GM12892 (cell line): ENCODE data around the gene GOLGA3.
"Not testable (repeated sequence)": the region's sequence is repeated elsewhere in the genome, so short reads cannot be mapped to it uniquely, and the experiment has no call there.

Source experiments
- DNase-seq: peaks from one replicate; pipeline ENCODE4 v3.0.0; 2011; ENCODE audit not compliant: insufficient read length
- FAIRE-seq: peaks from 2 replicates; lab custom pipeline; 2011; peaks lifted over from hg19 to GRCh38; lab: Jason Lieb, UNC
- POLR2A ChIP-seq: IDR thresholded peaks from 2 replicates; pipeline ENCODE4 v1.6.1; 2011; ENCODE audit warnings: low read depth, low read length, control low read depth
- POLR2AphosphoS5 ChIP-seq: IDR thresholded peaks from 2 replicates; pipeline ENCODE4 v1.6.1; 2011; ENCODE audit warnings: low read depth, low read length, control low read depth
- TAF1 ChIP-seq: IDR thresholded peaks from 2 replicates; pipeline ENCODE4 v1.6.1; 2011; ENCODE audit warnings: low read depth, mild to moderate bottlenecking, control low read depth, low read length, borderline replicate concordance

Gene GOLGA3

DNA sequence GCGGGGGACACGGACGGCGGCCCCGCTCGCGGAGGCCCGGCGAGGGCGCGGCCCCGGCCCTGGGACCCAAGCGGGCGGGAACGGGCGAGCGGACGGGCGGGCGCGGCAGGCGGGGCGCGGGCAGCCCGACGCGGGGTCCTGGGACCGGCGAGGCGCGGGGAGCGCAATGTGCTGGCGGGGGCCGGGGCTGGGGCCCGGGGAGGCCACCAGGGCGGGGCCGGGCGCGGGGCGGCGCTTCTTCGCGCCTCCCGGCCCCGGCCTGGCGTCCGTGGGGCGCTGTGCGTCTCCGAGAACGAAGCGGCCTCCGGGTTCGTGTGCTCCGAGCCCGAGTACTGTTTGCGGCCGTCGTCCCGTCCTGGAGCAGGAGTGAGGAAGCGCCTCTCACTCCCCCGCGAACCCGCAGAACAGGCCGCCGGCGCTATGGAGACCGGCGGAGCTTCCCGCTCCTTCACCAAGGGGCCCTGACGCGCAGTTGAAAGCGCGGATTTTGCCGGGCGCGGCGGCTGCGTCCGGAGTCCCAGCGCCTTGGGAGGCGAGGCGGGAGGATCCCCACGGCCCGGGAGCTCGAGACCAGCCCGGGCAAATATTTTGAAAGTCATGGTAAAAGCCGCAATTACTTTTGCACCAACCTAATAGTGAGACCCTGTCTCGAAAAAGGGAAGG is 66.6 kb downstream of the GOLGA3 start:
- FAIRE-seq (no peak), DNase-seq (peak; percentile 91)
- TF ChIP-seq TAF1 (no peak), POLR2AphosphoS5 (peak; percentile 66; the same call in 1 of the 2 replicates), POLR2A (peak; percentile 87)

DNA sequence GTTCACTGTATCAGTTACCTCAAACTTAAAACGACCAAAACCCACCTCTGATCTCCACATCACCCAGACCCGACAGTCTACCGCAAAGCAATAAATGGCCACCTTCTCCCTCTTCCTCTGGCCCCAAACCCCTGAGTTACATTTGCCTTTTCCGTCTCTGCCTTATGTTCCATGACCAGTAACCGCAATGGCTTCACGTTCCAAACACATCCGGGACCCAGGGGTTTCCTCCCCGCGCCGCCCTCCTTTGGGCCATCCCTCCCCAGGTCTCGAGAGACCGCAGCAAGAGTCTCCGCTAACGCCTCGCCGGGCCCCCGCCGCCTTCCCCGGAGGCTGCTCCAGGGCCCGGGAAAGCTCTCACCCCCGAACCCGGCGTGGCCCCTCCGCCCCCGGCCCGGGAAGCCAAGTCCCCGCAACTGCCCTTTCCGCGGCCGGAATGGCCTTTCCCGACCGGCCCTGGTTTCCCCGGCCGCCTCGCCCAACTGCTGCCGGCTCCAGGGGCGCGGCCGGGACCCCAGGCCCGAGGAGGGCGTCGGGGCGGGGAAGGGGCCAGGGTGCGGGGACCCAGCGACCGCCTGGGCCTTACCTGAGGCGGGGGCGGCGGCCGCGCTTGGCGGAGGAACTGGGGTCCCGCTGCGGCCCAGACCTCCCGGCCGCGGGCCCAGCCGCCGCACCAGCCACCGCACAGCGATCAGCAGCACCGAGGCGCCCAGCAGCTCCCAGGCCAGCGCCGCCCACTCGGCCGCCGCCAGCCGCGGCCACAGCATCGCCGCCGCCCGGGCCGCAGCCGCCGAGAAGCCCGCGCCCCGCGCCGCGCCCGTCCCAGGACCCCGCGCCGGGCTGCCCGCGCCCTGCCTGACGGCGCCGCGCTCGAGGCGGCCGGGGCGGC is 67.4 kb downstream of the GOLGA3 start, which contains the start of gene ANKLE2:
Gene ANKLE2 (minus strand): TSS at position 801 of the 889 bp plus-strand sequence. CDS start 34 bp downstream, at position 767.
- TF ChIP-seq POLR2AphosphoS5, result no peak
- TF ChIP-seq TAF1, result peak; percentile 20; the same call in 1 of the 2 replicates
- DNase-seq, result peak; percentile 50
- FAIRE-seq, result no peak

DNA sequence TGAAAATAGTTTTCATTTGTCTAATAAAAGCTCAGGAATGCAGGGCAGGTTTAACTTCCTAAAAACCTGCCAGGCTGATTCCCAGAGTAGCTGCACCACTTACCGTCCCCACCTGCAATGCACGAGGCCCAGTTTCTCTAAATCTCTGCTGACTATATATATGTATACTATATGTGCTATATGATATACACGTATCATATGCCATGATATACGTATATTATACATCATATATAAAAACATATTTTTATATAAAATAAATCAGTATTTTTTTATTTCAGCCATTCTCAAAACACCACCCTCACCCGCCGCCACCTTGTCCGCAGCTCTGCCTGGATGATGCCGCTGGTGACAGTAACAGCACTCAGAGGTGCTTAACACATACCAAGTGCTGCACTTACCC is 69.3 kb downstream of the GOLGA3 start:
- FAIRE-seq (no peak), DNase-seq (no peak)
- no peak for TF ChIP-seq TAF1
- TF ChIP-seq POLR2AphosphoS5, result no peak
- no peak for TF ChIP-seq POLR2A

DNA sequence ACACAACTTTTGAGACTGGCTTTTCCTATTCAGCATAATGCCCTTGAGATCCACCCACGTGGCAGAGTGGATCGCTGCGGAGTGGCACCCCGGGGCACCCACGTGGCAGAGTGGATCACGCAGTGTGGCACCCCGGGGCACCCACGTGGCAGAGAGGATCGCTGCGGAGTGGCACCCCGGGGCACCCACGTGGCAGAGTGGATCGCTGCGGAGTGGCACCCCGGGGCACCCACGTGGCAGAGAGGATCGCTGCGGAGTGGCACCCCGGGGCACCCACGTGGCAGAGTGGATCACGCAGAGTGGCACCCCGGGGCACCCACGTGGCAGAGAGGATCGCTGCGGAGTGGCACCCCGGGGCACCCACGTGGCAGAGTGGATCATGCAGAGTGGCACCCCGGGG is 69.8 kb downstream of the GOLGA3 start:
- not testable (repeated sequence) for FAIRE-seq, DNase-seq

DNA sequence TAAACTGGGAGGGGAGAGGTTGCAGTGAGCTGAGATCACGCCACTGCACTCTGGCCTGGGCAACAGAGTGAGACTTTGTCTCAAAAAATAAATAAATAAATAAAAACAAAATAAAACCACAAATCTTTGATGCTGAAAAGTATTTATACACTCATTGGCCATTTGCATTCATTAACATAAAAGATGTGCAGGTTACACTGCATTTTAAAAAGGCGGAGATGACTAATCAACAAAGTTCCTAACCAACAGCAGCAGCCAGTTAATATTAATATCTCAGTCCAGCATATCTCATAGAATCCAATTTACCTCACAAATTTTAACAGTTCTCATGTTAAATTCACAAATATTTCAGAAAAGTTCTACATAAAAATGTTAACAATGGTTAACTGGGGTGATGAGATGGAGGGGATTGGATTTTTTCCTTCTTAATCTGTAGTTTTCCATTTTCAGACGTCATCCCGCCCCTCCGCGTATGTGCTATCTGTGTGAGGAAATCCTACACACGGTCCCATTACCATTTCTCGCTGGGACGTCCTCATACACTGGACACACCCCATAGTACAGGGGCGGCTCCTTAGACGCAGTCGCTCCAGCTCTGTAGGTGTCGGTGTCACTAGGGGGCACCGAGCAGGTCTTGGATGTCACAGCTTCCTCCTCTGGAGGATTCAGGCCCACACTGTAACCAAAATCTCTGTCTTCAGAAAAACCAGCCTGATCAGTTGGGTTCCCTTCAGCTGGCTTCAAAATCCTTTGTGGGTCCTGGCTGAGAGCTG is 74.3 kb downstream of the GOLGA3 start:
- FAIRE-seq (no peak), DNase-seq (no peak)
- no peak for TF ChIP-seq TAF1
- TF ChIP-seq POLR2AphosphoS5, result no peak
- no peak for TF ChIP-seq POLR2A

DNA sequence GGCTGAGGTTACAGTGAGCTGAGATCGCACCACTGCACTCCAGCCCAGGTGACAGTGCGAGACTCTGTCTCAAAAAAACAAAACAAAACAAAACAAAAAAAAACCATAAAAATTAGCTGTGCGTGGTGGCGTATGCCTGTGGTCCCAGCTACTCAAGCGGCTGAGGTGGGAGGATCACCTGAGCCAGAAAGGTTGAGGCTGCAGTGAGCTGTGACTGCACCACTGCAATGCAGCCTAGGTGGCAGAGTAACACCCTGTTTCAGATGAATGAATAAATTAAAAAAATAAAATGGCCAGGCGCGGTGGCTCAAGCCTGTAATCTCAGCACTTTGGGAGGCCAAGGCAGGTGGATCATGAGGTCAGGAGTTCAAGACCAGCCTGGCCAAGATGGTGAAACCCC is 75.0 kb downstream of the GOLGA3 start:
- FAIRE-seq, DNase-seq: not testable (repeated sequence)

DNA sequence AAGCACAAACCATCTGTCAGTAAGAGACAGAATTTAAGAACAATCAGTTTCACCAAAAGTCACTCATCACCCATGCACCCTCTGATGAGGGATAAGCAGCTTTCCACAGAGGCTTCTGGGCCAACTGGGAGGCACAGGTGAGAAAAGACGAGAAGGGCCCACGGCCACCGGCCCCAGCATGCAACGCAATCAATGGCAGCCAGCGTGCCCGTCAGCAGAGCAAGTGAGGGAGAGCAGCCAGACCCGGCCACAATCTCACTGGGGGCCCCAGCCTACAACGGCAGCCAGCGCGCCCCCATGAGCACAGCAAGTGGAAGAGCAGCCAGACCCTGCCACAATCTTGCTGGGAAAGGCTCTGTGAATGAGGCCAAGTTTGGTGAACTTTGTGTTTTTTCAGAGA is 80.3 kb downstream of the GOLGA3 start:
- FAIRE-seq, result no peak
- TF ChIP-seq POLR2AphosphoS5 (no peak), TAF1 (no peak), POLR2A (no peak)
- no peak for DNase-seq

DNA sequence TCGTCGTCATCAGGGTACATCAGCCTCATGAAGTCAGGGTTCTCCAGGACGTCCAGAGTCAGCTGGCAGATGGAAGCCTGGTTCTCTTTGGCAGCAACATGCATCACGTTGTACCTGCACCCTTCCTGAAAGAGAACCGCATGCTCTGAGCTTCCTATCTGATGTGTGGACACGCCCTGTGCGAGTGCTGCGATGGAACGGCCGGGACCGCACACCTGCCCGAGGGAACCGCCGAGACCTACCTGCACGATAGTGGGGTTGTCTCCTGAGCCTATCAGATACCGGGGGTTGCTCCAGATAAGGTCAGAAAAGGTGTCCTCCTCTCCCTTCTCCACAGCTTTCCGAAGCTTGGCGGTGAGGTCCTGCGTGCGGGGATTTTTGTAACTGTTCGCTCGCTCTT is 80.8 kb downstream of the GOLGA3 start:
- FAIRE-seq, result no peak
- no peak for TF ChIP-seq POLR2AphosphoS5
- TF ChIP-seq TAF1, result no peak
- TF ChIP-seq POLR2A, result no peak
- DNase-seq, result no peak

DNA sequence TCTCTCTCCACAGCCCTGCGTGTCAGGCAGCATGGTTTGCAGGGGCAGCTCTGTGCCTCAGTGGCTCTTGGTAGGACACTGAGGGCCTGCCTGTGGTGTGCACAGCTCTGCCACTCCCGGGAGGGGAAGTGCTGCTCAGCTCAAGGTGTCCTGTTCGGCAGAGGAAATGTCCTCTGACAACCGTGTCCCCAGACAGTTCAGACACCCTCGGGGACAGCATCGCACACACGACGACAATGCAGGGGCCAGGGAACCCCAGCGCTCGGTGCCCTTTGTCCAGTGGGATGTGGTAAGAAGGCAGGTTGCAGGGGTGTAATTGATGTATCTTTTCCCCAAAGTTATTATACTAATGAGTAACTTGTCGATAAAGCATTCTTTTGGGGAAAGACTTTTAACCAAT is 81.3 kb downstream of the GOLGA3 start:
- TF ChIP-seq TAF1, result no peak
- TF ChIP-seq POLR2AphosphoS5, result no peak
- TF ChIP-seq POLR2A, result no peak
- FAIRE-seq, result no peak

DNA sequence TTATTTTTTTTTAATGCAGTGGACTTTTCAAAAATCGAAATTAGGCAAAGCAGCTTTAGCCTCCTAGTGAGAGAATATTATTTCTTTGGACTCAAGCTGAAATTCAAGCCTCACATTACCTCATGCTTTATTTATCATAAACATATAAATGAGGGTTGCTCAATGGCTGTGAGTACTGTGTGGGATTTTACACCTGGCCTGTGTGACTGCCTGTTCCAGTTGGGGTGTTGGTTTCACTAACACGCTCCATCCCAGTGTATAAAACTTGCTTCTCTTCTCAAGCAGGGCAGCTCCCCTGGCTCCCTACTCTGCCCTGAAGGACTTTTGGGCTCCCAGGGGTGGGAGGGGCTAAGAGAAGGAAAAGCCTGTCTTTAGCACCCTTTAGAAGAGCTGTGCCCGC is 82.1 kb downstream of the GOLGA3 start:
- DNase-seq (no peak), FAIRE-seq (no peak)
- no peak for TF ChIP-seq TAF1
- TF ChIP-seq POLR2A, result no peak
- TF ChIP-seq POLR2AphosphoS5, result no peak

More for the DNA sequence above, 81.3 kb downstream of the GOLGA3 start:
- no peak for DNase-seq

DNA sequence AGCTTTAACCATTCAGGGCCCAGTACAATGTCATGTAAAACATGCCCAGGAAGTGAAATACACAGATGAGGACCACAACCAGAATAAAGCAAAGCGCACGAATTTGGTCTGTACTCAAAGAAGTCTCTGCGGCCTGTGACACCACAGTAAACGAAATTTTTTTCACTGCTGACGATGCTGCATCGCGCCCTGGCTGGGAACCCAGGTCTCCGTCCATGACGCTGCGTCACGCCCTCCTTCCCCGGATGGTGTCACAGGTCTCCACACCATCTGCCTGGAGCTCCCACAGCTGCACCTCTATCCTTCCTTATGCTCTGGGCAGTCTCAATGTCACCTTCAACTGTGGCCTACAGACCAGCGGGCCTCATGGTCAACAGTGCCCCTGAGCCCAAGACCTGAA is 84.8 kb downstream of the GOLGA3 start:
- TF ChIP-seq POLR2A (no peak), POLR2AphosphoS5 (no peak), TAF1 (no peak)
- FAIRE-seq, result no peak
- DNase-seq, result no peak

DNA sequence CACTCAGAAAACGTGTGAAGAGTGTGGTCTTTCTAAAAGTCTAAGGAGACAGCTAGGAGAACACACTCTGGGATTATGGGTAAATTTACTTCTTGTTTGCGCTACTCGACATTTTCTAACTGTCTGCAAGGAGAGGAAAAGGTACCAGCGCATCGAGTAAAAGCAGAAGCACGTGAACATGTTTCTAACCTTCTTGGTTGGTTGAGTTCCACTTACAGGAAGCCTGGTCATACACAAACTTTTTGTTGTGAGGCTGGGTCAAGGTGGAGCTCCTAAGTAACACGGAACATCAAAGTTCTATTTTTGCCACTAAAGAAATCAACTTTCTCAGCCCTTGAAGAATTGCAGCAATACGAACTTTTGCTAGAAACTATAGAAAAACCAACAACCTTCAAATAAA is 87.0 kb downstream of the GOLGA3 start:
- FAIRE-seq (no peak), DNase-seq (no peak)
- TF ChIP-seq POLR2A (no peak), TAF1 (no peak), POLR2AphosphoS5 (no peak)
